DOHH2 (cell line): ENCODE results near the gene FLACC1.

Experiments used
- H3F3A ChIP-seq: fragments of 200-600 bp; sonication (generic), shearing (Covaris generic); 2 replicates; pipeline ENCODE4 v1.6.0; 2016; ENCODE audit warnings: antibody characterized with exemption, mild to moderate bottlenecking; ENCODE audit not compliant: control insufficient read depth, insufficient read depth
- H3K27ac ChIP-seq: fragments of 200-600 bp; sonication (generic); 2 replicates; pipeline ENCODE4 v1.5.1; 2014; ENCODE audit warnings: low read depth, mild to moderate bottlenecking, low read length, moderate library complexity
- H3K27me3 ChIP-seq: fragments of 200-600 bp; sonication (generic); 2 replicates; pipeline ENCODE4 v1.6.1; 2014; ENCODE audit warnings: mild to moderate bottlenecking, low read length, mixed read lengths; ENCODE audit not compliant: control insufficient read depth
- H3K36me3 ChIP-seq: fragments of 200-600 bp; sonication (generic); 2 replicates; pipeline ENCODE4 v1.6.1; 2014; ENCODE audit warnings: mild to moderate bottlenecking, low read length, moderate library complexity, mixed read lengths; ENCODE audit not compliant: control insufficient read depth
- H3K4me1 ChIP-seq: fragments of 200-600 bp; sonication (generic); 2 replicates; pipeline ENCODE4 v1.6.1; 2014; ENCODE audit warnings: mild to moderate bottlenecking, low read length, mixed read lengths; ENCODE audit not compliant: control insufficient read depth
- H3K4me2 ChIP-seq: fragments of 200-600 bp; sonication (generic); 2 replicates; pipeline ENCODE4 v1.6.0; 2014; ENCODE audit warnings: mild to moderate bottlenecking, low read length, moderate library complexity
- H3K4me3 ChIP-seq: fragments of 200-600 bp; sonication (generic); 2 replicates; pipeline ENCODE4 v1.5.1; 2014; ENCODE audit warnings: mild to moderate bottlenecking, low read length, mixed read lengths
- H3K79me2 ChIP-seq: fragments of 200-600 bp; sonication (generic); 2 replicates; pipeline ENCODE4 v1.6.1; 2014; ENCODE audit warnings: mild to moderate bottlenecking, low read length, mixed read lengths; ENCODE audit not compliant: control insufficient read depth
- H3K9me2 ChIP-seq: fragments of 200-600 bp; sonication (generic); replicated peaks from 2 replicates; pipeline ENCODE4 v1.6.1; 2014; ENCODE audit warnings: mild to moderate bottlenecking, low read length, mixed read lengths; ENCODE audit not compliant: control insufficient read depth
- H3K9me3 ChIP-seq: fragments of 200-600 bp; sonication (generic); 2 replicates; pipeline ENCODE4 v1.6.1; 2014; ENCODE audit warnings: antibody characterized with exemption, low read length, mixed read lengths; ENCODE audit not compliant: control insufficient read depth, insufficient read depth
- H4K20me1 ChIP-seq: fragments of 200-600 bp; sonication (generic); 2 replicates; pipeline ENCODE4 v1.6.0; 2014; ENCODE audit warnings: low read depth, mild to moderate bottlenecking, antibody characterized with exemption, low read length, moderate library complexity; ENCODE audit not compliant: control insufficient read depth, insufficient read depth
- EZH2phosphoT487 ChIP-seq: fragments of 200-600 bp; sonication (generic); IDR thresholded peaks from 2 replicates; pipeline ENCODE4 v1.6.1; 2017; ENCODE audit warnings: borderline replicate concordance, mild to moderate bottlenecking, antibody characterized with exemption, low read length, moderate library complexity, mixed read lengths
- TF ChIP-seq, protein P1 (sequence below): fragments of 200-600 bp; sonication (generic); IDR thresholded peaks from one replicate; pipeline ENCODE4 v1.5.1; 2014; ENCODE audit warnings: antibody characterized with exemption, mild to moderate bottlenecking, low read depth, low read length; ENCODE audit not compliant: poor library complexity, severe bottlenecking

Gene FLACC1

DNA sequence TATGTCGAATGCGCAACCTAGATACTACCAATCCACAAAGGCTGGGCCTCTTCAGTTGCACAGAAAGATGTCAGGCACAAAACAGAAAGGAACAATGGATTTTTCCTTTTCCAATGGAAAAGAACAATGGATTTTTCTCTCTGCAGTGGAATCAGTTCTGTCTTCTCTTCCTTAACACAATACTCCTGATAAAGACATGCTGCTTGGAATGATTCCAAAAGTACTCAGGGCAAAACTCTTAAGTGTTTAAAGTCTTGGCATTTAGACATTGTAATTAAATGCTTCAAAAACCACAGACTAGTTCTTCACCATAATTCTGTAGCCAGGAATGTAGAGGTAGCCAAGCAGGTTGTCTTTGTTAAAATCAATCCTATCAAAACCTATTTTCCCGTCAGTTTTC, 46.7 kb upstream of the FLACC1 start:
- H3K4me3 ChIP-seq = no peak overlapping the region
- H3K9me3 ChIP-seq = no peaks in the 10 kb centered on the region
- H3K79me2 ChIP-seq = no peaks in the 10 kb centered on the region
- no peaks in the 10 kb centered on the region for H3K36me3 ChIP-seq
- H3K9me2 ChIP-seq = no peaks in the 10 kb centered on the region
- no peak for TF ChIP-seq EZH2phosphoT487
- TF ChIP-seq, protein P1, sequence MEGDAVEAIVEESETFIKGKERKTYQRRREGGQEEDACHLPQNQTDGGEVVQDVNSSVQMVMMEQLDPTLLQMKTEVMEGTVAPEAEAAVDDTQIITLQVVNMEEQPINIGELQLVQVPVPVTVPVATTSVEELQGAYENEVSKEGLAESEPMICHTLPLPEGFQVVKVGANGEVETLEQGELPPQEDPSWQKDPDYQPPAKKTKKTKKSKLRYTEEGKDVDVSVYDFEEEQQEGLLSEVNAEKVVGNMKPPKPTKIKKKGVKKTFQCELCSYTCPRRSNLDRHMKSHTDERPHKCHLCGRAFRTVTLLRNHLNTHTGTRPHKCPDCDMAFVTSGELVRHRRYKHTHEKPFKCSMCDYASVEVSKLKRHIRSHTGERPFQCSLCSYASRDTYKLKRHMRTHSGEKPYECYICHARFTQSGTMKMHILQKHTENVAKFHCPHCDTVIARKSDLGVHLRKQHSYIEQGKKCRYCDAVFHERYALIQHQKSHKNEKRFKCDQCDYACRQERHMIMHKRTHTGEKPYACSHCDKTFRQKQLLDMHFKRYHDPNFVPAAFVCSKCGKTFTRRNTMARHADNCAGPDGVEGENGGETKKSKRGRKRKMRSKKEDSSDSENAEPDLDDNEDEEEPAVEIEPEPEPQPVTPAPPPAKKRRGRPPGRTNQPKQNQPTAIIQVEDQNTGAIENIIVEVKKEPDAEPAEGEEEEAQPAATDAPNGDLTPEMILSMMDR = no peak
- no peaks in the 10 kb centered on the region for H3K27me3 ChIP-seq
- no peaks in the 10 kb centered on the region for H3K4me1 ChIP-seq
- H3F3A ChIP-seq = no peaks in the 10 kb centered on the region
- H4K20me1 ChIP-seq = no peaks in the 10 kb centered on the region
- no peak overlapping the region for H3K27ac ChIP-seq
- H3K4me2 ChIP-seq = no peak overlapping the region

DNA sequence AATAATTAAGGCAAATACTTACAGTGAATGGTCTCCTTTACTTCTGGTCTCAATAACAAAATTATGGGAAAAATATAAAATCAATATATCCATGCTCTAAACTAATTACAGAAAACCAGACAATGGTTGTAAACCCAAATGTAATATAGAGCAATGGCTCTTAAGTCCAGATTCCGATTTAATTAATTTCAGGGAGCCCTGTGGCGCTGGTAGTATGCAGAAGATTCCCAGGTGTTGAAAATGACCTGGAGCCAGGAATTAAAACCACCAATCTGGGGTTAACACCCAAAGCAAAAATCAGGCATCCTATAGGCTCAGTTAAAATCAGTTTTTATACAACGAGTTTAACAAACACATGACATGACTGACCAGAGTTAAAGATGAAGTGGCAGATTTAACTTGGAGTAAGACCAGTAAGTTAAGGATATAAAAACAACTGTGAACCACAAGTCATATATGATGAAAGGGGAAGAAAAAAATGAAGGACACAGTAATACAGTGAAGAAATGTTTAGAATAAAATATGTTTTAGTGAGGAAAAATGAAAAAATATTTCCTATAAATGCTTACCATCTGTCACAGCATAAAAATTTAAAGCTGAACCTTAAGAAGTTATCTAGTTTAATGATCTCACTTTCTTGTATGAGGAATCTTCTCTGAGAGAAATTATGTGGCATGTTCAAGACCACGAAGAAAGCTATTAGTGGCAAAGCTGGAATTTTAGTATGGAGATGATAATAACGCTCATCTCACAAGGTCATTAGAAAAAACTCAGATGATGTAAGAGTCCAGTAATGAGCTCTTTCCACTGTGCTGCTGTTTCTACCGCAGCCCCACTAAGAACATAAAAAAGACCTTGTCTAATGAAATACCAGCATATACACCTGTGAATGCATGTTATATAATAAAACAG, 45.8 kb upstream of the FLACC1 start:
- TF ChIP-seq EZH2phosphoT487 = no peak
- TF ChIP-seq, protein P1 = no peak
- no peaks in the 10 kb centered on the region for H3K9me2 ChIP-seq

DNA sequence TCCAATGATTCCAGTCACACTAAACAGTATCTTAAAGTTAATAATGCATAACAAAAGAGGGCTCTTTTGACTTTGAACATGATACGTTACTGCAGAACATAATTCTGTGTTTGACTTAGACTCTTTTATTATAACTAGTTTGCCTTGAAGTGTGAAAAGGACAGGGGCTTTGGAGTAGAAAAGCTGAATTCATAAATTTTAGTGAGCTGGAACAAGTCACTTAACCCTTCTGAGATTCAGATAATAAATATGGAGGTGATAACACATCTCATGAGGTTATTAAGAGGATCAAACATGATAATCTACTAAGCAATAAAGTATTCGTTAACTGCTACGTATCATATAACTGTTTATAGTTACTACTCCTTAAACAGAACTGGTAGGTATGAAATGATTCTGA, 44.7 kb upstream of the FLACC1 start:
- H3K4me3 ChIP-seq = no peak overlapping the region
- H3K9me2 ChIP-seq = no peaks in the 10 kb centered on the region
- no peak overlapping the region for H3K4me2 ChIP-seq
- no peaks in the 10 kb centered on the region for H3F3A ChIP-seq
- TF ChIP-seq, protein P1 = no peak
- TF ChIP-seq EZH2phosphoT487 = no peak
- no peaks in the 10 kb centered on the region for H3K27me3 ChIP-seq
- H4K20me1 ChIP-seq = no peaks in the 10 kb centered on the region
- no peaks in the 10 kb centered on the region for H3K9me3 ChIP-seq
- H3K79me2 ChIP-seq = no peaks in the 10 kb centered on the region
- peaks cover 7% of the 10 kb centered on the region for H3K36me3 ChIP-seq
- H3K27ac ChIP-seq = no peak overlapping the region
- peaks cover 3% of the 10 kb centered on the region; the same call in 1 of the 2 replicates for H3K4me1 ChIP-seq

More for the DNA sequence above, 45.8 kb upstream of the FLACC1 start:
- Histone ChIP-seq H3K79me2 (no peaks in the 10 kb centered on the region), H3K4me2 (no peak overlapping the region), H3K27ac (no peak overlapping the region), H3F3A (no peaks in the 10 kb centered on the region), H3K9me3 (no peaks in the 10 kb centered on the region), H3K36me3 (peaks cover 3% of the 10 kb centered on the region), H3K27me3 (no peaks in the 10 kb centered on the region), H3K4me1 (no peaks in the 10 kb centered on the region), H4K20me1 (no peaks in the 10 kb centered on the region), H3K4me3 (no peak overlapping the region)
